ENCODE data around the gene OBSCN.

Gene OBSCN

GRCh38 chr1:228335406-228336307 lies 127.8 kb downstream of the OBSCN start:
- Mint-ChIP-seq H3K36me3 (peaks cover 3% of the 10 kb centered on the region), H3K27me3 (no peaks in the 10 kb centered on the region), H3K4me3 (no peak overlapping the region), H3K27ac (no peak overlapping the region), H3K9me3 (ENCODE audit: low read depth) (no peaks in the 10 kb centered on the region), H3K4me1 (ENCODE audit: low read depth) (no peaks in the 10 kb centered on the region)

GRCh38 chr1:228336308-228337030 lies 128.6 kb downstream of the OBSCN start:
- Mint-ChIP-seq H3K4me1 (ENCODE audit: low read depth) (no peaks in the 10 kb centered on the region), H3K27ac (no peak overlapping the region), H3K9me3 (ENCODE audit: low read depth) (no peaks in the 10 kb centered on the region), H3K4me3 (no peak overlapping the region), H3K36me3 (peaks cover 3% of the 10 kb centered on the region), H3K27me3 (no peaks in the 10 kb centered on the region)

GRCh38 chr1:228337031-228337564 lies 129.3 kb downstream of the OBSCN start:
- H3K27me3 Mint-ChIP-seq, result no peaks in the 10 kb centered on the region
- H3K36me3 Mint-ChIP-seq, result peaks cover 3% of the 10 kb centered on the region
- no peaks in the 10 kb centered on the region for H3K4me1 Mint-ChIP-seq (ENCODE audit: low read depth)

GRCh38 chr1:228337711-228338520 lies 130.1 kb downstream of the OBSCN start:
- Mint-ChIP-seq H3K4me1 (ENCODE audit: low read depth) (no peaks in the 10 kb centered on the region), H3K27me3 (no peaks in the 10 kb centered on the region), H3K27ac (no peak overlapping the region)

More at GRCh38 chr1:228337031-228337564, 129.3 kb downstream of the OBSCN start:
- Mint-ChIP-seq H3K27ac (no peak overlapping the region), H3K4me3 (no peak overlapping the region), H3K9me3 (ENCODE audit: low read depth) (no peaks in the 10 kb centered on the region)

GRCh38 chr1:228338521-228339051 lies 130.7 kb downstream of the OBSCN start:
- no peaks in the 10 kb centered on the region for H3K27me3 Mint-ChIP-seq
- no peaks in the 10 kb centered on the region for H3K9me3 Mint-ChIP-seq (ENCODE audit: low read depth)
- no peak overlapping the region for H3K4me3 Mint-ChIP-seq
- peaks cover 4% of the 10 kb centered on the region for H3K36me3 Mint-ChIP-seq
- no peak overlapping the region for H3K27ac Mint-ChIP-seq
- no peaks in the 10 kb centered on the region for H3K4me1 Mint-ChIP-seq (ENCODE audit: low read depth)

More at GRCh38 chr1:228337711-228338520, 130.1 kb downstream of the OBSCN start:
- H3K36me3 Mint-ChIP-seq, result peaks cover 3% of the 10 kb centered on the region
- H3K4me3 Mint-ChIP-seq, result no peak overlapping the region
- H3K9me3 Mint-ChIP-seq (ENCODE audit: low read depth), result no peaks in the 10 kb centered on the region

- H3K27ac Mint-ChIP-seq, result no peak overlapping the region
- peaks cover 9% of the 10 kb centered on the region for H3K36me3 Mint-ChIP-seq
- H3K27me3 Mint-ChIP-seq, result no peaks in the 10 kb centered on the region
- H3K4me1 Mint-ChIP-seq (ENCODE audit: low read depth), result no peaks in the 10 kb centered on the region
- no peak overlapping the region for H3K4me3 Mint-ChIP-seq
- no peaks in the 10 kb centered on the region for H3K9me3 Mint-ChIP-seq (ENCODE audit: low read depth)
Observed at GRCh38 chr1:228339059-228339704, 131.3 kb downstream of the OBSCN start.

GRCh38 chr1:228339766-228340685 lies 132.2 kb downstream of the OBSCN start:
- H3K4me1 Mint-ChIP-seq (ENCODE audit: low read depth), result no peaks in the 10 kb centered on the region
- H3K9me3 Mint-ChIP-seq (ENCODE audit: low read depth), result no peaks in the 10 kb centered on the region
- H3K27ac Mint-ChIP-seq, result no peak overlapping the region
- no peak overlapping the region for H3K4me3 Mint-ChIP-seq
- no peaks in the 10 kb centered on the region for H3K27me3 Mint-ChIP-seq
- H3K36me3 Mint-ChIP-seq, result peaks cover 10% of the 10 kb centered on the region

- Mint-ChIP-seq H3K9me3 (ENCODE audit: low read depth) (no peaks in the 10 kb centered on the region), H3K4me1 (ENCODE audit: low read depth) (no peaks in the 10 kb centered on the region), H3K4me3 (no peak overlapping the region), H3K36me3 (peaks cover 10% of the 10 kb centered on the region), H3K27ac (no peak overlapping the region), H3K27me3 (no peaks in the 10 kb centered on the region)
Observed at GRCh38 chr1:228340686-228341449, 133.0 kb downstream of the OBSCN start.

- Mint-ChIP-seq H3K9me3 (ENCODE audit: low read depth) (no peaks in the 10 kb centered on the region), H3K27ac (no peak overlapping the region), H3K4me3 (no peak overlapping the region), H3K27me3 (no peaks in the 10 kb centered on the region), H3K4me1 (ENCODE audit: low read depth) (no peaks in the 10 kb centered on the region), H3K36me3 (peaks cover 10% of the 10 kb centered on the region)
Observed at GRCh38 chr1:228341450-228341813, 133.6 kb downstream of the OBSCN start.

- no peak overlapping the region for H3K4me3 Mint-ChIP-seq
- H3K27ac Mint-ChIP-seq, result no peak overlapping the region
- peaks cover 10% of the 10 kb centered on the region for H3K36me3 Mint-ChIP-seq
- no peaks in the 10 kb centered on the region for H3K4me1 Mint-ChIP-seq (ENCODE audit: low read depth)
- no peaks in the 10 kb centered on the region for H3K27me3 Mint-ChIP-seq
- H3K9me3 Mint-ChIP-seq (ENCODE audit: low read depth), result no peaks in the 10 kb centered on the region
Observed at GRCh38 chr1:228341814-228342626, 134.2 kb downstream of the OBSCN start.

- no peak overlapping the region for H3K4me3 Mint-ChIP-seq
- no peaks in the 10 kb centered on the region for H3K9me3 Mint-ChIP-seq (ENCODE audit: low read depth)
- H3K27ac Mint-ChIP-seq, result no peak overlapping the region
- no peaks in the 10 kb centered on the region for H3K4me1 Mint-ChIP-seq (ENCODE audit: low read depth)
- H3K36me3 Mint-ChIP-seq, result peaks cover 10% of the 10 kb centered on the region
- no peaks in the 10 kb centered on the region for H3K27me3 Mint-ChIP-seq
Observed at GRCh38 chr1:228342627-228343190, 134.9 kb downstream of the OBSCN start.

GRCh38 chr1:228343191-228343661 lies 135.4 kb downstream of the OBSCN start:
- peaks cover 10% of the 10 kb centered on the region for H3K36me3 Mint-ChIP-seq
- H3K27me3 Mint-ChIP-seq, result no peaks in the 10 kb centered on the region
- no peaks in the 10 kb centered on the region for H3K4me1 Mint-ChIP-seq (ENCODE audit: low read depth)
- H3K27ac Mint-ChIP-seq, result no peak overlapping the region
- H3K4me3 Mint-ChIP-seq, result no peak overlapping the region
- H3K9me3 Mint-ChIP-seq (ENCODE audit: low read depth), result no peaks in the 10 kb centered on the region

All from activated naive CD8-positive, alpha-beta T cell (primary cell).